MV-4-11 (cell line): ENCODE results near the gene NRG3.
"Not testable (repeated sequence)": the region's sequence is repeated elsewhere in the genome, so short reads cannot be mapped to it uniquely, and the experiment has no call there.

Experiments used
- DNase-seq: peaks from one replicate; lab custom pipeline; 2025; lab: John Stamatoyannopoulos, UW

NRG3 gene

DNA sequence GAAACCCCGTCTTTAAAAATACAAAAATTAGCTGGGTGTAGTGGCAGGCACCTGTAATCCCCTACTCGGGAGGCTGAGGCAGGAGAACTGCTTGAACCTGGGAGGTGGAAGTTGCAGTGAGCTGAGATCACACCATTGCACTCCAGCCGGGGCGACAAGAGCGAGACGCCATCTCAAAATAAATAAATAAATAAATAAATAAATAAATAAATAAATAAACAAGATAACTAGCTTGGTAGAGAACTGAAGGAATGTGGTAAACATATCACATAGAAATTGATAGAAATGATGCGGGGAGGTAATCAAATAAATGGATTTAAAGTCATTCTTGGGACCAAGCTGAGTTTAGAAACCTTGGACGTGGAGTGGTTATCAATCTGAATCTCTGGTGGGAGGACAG lies 1131.5 kb downstream of the NRG3 start:
- DNase-seq = not testable (repeated sequence)

DNA sequence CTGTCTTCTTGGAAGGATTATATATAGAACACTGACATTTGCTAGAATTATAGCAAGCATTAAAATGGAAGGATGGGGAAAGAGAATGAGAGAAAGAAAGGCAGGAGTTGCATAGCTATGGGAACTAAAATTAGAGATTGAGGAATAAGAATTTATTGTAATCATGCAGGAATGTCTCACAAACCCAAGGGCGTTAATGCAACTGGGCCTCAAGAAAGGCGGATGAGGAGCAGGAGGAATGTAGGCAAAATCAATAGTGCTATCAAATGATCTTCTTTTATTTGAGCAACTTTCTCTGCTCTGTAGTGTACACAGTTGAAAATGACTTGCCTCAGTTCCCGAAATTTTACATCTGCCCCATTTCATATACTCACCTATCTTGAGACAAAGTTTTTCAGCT lies 1132.5 kb downstream of the NRG3 start:
- no peak for DNase-seq

DNA sequence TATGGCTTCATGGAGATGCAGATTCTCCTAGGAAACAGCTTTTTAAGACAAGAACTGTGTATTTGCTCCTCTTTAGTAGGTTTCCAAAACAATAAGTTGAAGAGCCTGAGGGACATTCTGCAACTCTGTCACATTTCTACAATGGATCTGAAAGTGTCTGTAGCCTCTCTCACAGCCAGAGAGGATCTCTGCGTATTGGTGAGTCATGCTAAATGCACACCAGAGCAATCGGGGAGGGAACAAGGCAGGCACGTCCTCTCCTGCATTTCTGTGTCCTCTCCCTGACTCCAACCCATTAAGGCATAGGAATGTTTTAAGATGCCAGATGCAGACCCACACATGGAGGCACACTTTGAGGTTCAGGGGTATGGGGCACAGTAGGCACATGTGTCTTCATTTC lies 1137.9 kb downstream of the NRG3 start:
- DNase-seq = no peak

DNA sequence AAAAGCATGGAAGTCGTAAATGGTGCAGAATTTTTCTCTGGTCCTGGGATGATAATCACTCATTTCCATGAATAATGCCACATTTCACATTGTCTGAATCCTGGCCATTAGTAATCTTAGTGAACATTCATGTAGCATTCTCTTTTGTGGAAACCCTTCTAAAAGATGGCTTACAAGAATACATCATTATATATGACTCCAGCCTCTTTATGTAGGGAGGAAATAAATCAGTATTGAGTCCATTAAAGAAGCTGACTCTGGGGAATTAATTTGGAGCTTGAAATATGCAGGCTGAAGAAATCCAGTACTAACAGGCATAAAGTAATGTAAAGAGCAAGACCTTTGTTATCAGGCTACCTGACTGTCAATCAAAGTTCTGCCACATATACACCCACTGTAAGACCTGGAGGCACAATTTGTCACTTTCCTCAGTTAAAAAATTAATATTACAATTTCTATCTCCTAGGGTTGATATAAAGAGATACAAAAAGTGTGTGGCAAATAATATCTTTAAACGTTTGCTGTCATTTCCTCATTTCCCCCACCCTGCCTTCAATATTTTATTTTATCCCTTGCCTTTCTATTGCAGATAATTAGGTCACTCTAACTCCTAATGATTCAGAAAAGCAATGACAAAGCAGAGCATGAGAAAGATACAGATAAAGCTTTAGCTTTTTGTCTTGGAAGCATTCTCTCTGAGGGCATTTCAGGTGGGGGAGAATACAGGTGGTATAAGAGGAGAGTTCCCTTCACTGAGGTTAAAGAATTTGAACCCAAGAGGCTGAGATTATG lies 1142.3 kb downstream of the NRG3 start:
- DNase-seq = no peak

DNA sequence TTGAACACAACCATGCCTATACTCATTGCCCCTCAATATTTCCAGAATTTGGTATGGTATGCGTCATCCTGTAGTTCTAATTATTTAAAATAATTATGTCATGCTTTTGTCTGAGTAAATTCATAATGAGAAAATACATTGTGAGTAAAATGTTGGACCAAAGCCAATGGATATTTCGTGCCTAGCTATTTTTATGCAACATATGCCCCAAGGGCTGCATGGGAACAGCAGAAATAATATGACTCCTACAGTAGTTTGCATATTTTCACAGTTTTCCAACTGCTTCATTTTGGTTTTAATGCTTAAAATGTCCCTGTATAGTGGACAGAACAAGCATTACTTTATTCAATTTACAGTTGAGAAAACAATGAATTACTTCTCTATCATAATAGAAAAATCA lies 1148.7 kb downstream of the NRG3 start:
- DNase-seq = no peak
